Naive thymus-derived CD4-positive, alpha-beta T cell (primary cell): ENCODE data around the gene THSD4. TPM values are rescaled to one million over a fixed set of nuclear protein-coding genes. Genes with fewer than 3 reads are reported as not detected.

Source experiments
- ATAC-seq: fragments of 150-1000 bp; cut with Tn5 transposase; 2 replicates; pipeline ENCODE4 v1.10.0; 2021; ENCODE audit warnings: mild to moderate bottlenecking, moderate library complexity
- CTCF ChIA-PET: fragments of 350-600 bp; sonication (Branson Sonifier 250); formaldehyde crosslinking; loops from one replicate; lab custom pipeline; 2021; ENCODE audit warnings: antibody characterized with exemption; lab: Charles Lee
- POLR2A ChIA-PET: fragments of 350-600 bp; sonication (Branson Sonifier 250); formaldehyde crosslinking; loops from one replicate; lab custom pipeline; 2021; ENCODE audit warnings: antibody characterized with exemption, inconsistent platforms; lab: Charles Lee
- DNase-seq, 9 donors: peaks; one replicate each; pipeline versions ENCODE4 v3.0.0 to v3.0.0-alpha.2; 2020 to 2022; ENCODE audit warnings: mixed read lengths in 1 of 9
- H3K27ac ChIP-seq: one replicate; pipeline ENCODE4 v1.7.0; 2013; ENCODE audit warnings: mild to moderate bottlenecking, low read depth, low read length, moderate library complexity
- H3K27me3 ChIP-seq, 2 donors: one replicate each; pipeline ENCODE4 v1.7.0; 2013; ENCODE audit warnings: low read length in 2 of 2, mild to moderate bottlenecking in 2 of 2, moderate library complexity in 2 of 2; ENCODE audit not compliant: control insufficient read depth in 2 of 2, insufficient read depth in 2 of 2
- H3K36me3 ChIP-seq, 3 experiments: 1 replicate in 2 of 3; 2 replicates in 1 of 3; pipeline ENCODE4 v1.7.0; 2013; ENCODE audit warnings: low read length in 3 of 3, mild to moderate bottlenecking in 3 of 3, moderate library complexity in 1 of 3; ENCODE audit not compliant: insufficient read depth in 3 of 3, control insufficient read depth in 2 of 3
- H3K4me1 ChIP-seq, 2 donors: one replicate each; pipeline ENCODE4 v1.7.0; 2013; ENCODE audit warnings: low read length in 2 of 2, mild to moderate bottlenecking in 2 of 2, moderate library complexity in 1 of 2; ENCODE audit not compliant: control insufficient read depth in 2 of 2, insufficient read depth in 2 of 2
- H3K4me3 ChIP-seq: 2 replicates; pipeline ENCODE4 v1.7.0; 2013; ENCODE audit warnings: mild to moderate bottlenecking, low read length
- H3K9me3 ChIP-seq, 3 experiments: 1 replicate in 2 of 3; 2 replicates in 1 of 3; pipeline ENCODE4 v1.7.0; 2013; ENCODE audit warnings: low read length in 3 of 3; ENCODE audit not compliant: control insufficient read depth in 2 of 3
- H3K27ac Mint-ChIP-seq, 9 donors: one replicate each; pipeline ENCODE4 v1.8.0; 2020 to 2022; ENCODE audit warnings: mixed read lengths in 9 of 9, mild to moderate bottlenecking in 8 of 9, moderate library complexity in 5 of 9, inconsistent platforms in 2 of 9
- H3K27me3 Mint-ChIP-seq, 5 donors: one replicate each; pipeline ENCODE4 v1.8.0; 2021 to 2022; ENCODE audit warnings: mixed read lengths in 5 of 5, mild to moderate bottlenecking in 1 of 5
- H3K36me3 Mint-ChIP-seq, 5 donors: one replicate each; pipeline ENCODE4 v1.8.0; 2020 to 2022; ENCODE audit warnings: mixed read lengths in 5 of 5, mild to moderate bottlenecking in 3 of 5, inconsistent platforms in 1 of 5
- H3K4me1 Mint-ChIP-seq, 7 donors: one replicate each; pipeline ENCODE4 v1.8.0; 2020 to 2022; ENCODE audit warnings: mixed read lengths in 7 of 7, mild to moderate bottlenecking in 3 of 7, inconsistent platforms in 1 of 7
- H3K4me3 Mint-ChIP-seq, 10 donors: one replicate each; pipeline ENCODE4 v1.8.0; 2020 to 2022; ENCODE audit warnings: mild to moderate bottlenecking in 10 of 10, mixed read lengths in 10 of 10, moderate library complexity in 6 of 10, inconsistent platforms in 2 of 10
- H3K9me3 Mint-ChIP-seq, 11 donors: one replicate each; pipeline ENCODE4 v1.8.0; 2020 to 2022; ENCODE audit warnings: mixed read lengths in 11 of 11, mild to moderate bottlenecking in 4 of 11, inconsistent platforms in 1 of 11, moderate library complexity in 1 of 11
- intact Hi-C, 2 donors: fragments of 100-400 bp; cut with micrococcal nuclease; formaldehyde crosslinking; loops; one replicate each; pipeline ENCODE4 v1.15.1; 2023
- polyA plus RNA-seq, 2 donors: library from polyadenylated mRNA; unstranded; fragments of 300-500 nt; fragmentation: Illumina TruSeq; gene quantifications; one replicate each; pipeline ENCODE4 v1.2.3, GENCODE V29; 2021
- total RNA-seq, 6 experiments: library from RNA in 5 of 6; stranded (reverse) in 5 of 6; gene quantifications; 1 replicate in 5 of 6; 2 replicates in 1 of 6; pipeline ENCODE4 v1.2.3 and lab custom pipeline; 2021 to 2026

THSD4 gene
- total and polyA plus RNA-seq, 7 experiments from 2014 or later, result not detected

DNA sequence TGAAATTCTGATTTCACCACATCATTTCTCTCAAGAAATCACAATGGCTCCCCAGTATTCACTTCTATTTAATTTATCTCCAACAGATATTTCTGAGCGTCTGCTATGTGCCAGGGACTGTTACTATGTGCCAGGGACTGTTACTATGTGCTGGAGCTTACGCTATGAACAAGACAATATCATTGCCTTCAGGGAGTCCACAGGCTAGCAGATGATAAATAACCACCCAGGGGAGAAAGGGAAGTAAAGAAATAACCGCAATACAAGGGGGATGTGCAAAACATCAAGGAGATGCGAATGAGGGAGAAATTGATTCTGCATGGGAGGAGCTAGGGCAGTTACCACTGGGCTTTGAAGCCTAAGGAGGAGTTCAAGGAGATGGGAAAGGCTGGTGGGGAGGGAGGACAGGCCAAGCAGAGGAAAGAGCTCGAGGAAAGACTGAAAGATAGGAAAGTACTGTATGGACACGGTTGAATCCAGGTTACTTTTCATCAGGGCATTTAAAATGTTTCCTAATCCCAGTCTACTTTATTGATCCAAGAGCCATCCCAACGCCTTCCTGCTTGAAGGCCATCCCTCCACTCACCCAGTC, 2.5 kb downstream of the THSD4 start:
- ATAC-seq, result no peak
- Histone ChIP-seq H3K9me3 (no peaks in the 10 kb centered on the region), H3K27me3 (peaks cover 3% of the 10 kb centered on the region in 2 donors), H3K4me1 (peaks cover 0 to 7% of the 10 kb centered on the region in 2 donors), H3K36me3 (no peaks in the 10 kb centered on the region), H3K4me3 (no peak overlapping the region), H3K27ac (no peak overlapping the region)
- CTCF ChIA-PET, result no interaction called here
- peaks cover 6 to 10% (median 7%) of the 10 kb centered on the region in 7 donors for H3K4me1 Mint-ChIP-seq
- no peak for DNase-seq
- no peak overlapping the region for H3K27ac Mint-ChIP-seq
- H3K4me3 Mint-ChIP-seq, result peak overlapping the region in 3 of 10 donors; percentile 16 to 30 (median 29)
- POLR2A ChIA-PET, result no interaction called here
- peaks cover 54 to 77% (median 71%) of the 10 kb centered on the region in 5 donors for H3K27me3 Mint-ChIP-seq
- H3K9me3 Mint-ChIP-seq, result peaks cover 0 to 1% (median 0%) of the 10 kb centered on the region in 11 donors
- intact Hi-C loops, result loop anchor here in 1 of 2 donors (10.0 kb wide), 1 partner anchor 1037 kb away; no protein-coding TSS in a partner anchor
- H3K36me3 Mint-ChIP-seq, result no peaks in the 10 kb centered on the region

DNA sequence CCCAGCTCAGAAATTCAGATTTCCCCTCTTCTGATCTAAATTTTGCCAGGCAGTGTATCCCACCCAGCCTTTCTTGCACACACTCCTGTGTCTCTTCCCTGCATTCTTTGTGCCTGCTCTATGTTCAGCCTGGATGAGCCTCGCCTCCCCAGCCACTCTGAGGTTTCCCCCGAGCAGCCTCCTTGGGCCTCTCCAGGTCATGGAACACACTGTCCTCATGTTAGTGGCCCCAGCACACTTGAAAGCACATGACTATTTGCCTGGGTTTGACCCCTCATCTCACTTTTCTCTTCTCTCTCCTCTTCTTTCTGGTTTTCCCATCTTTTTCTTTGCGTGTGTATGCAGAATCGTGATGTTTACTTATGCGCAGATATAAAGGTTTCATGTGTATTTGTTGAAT, 3.1 kb downstream of the THSD4 start:
- intact Hi-C loops, result loop anchor here in 1 of 2 donors (10.0 kb wide), 1 partner anchor 1036 kb away; no protein-coding TSS in a partner anchor
- H3K36me3 ChIP-seq, result no peaks in the 10 kb centered on the region
- ATAC-seq (no peak), DNase-seq (no peak)
- no peak overlapping the region for H3K4me3 ChIP-seq
- H3K4me1 Mint-ChIP-seq, result peaks cover 6 to 10% (median 7%) of the 10 kb centered on the region in 7 donors
- ChIA-PET POLR2A (no interaction called here), CTCF (no interaction called here)
- H3K9me3 Mint-ChIP-seq, result peaks cover 0 to 1% (median 0%) of the 10 kb centered on the region in 11 donors
- H3K27ac Mint-ChIP-seq, result peak overlapping the region in 2 of 9 donors; percentile 9 to 18
- peaks cover 0 to 7% of the 10 kb centered on the region in 2 donors for H3K4me1 ChIP-seq
- no peaks in the 10 kb centered on the region for H3K9me3 ChIP-seq
- no peak overlapping the region for H3K27ac ChIP-seq
- peaks cover 3% of the 10 kb centered on the region in 2 donors for H3K27me3 ChIP-seq
- peaks cover 54 to 81% (median 70%) of the 10 kb centered on the region in 5 donors for H3K27me3 Mint-ChIP-seq
- H3K36me3 Mint-ChIP-seq, result no peaks in the 10 kb centered on the region
- no peak overlapping the region for H3K4me3 Mint-ChIP-seq

DNA sequence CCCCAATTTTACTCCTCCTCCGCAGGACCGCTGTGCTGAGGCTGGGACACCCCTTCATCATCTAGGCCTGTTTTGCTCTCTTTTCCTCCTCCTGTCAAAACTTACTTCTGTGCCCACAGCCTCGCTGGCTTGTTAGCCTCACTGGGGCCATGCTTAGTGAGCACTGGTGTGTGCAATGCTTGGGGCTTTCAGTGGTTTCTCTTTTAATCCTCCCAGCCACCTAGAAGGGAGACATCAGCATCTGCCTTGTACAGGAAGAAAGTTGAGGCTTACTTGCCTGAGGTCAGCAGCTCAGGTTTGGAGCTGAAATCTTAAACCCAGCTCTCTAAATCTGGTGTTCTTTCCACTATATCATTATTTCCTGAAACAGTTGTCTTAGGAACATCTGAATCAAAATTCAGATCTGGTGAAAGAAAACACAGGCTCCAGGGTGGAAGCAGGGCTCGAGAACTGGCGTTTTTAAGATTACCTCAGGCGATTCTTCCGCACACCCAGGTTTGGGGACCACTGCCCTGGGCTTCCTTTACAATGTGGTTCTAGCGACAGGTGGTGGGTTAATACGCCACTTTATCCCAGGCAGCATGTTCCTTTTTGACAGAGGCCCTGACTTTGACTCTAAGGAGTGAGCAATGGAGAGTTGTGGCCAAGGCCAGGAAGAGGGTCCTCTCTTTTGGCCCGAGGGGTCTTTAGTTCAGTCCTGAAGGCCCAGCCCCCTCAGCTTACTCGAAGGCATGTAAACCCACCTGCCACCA, 3.8 kb downstream of the THSD4 start:
- H3K9me3 Mint-ChIP-seq, result peaks cover 0 to 1% (median 0%) of the 10 kb centered on the region in 11 donors
- H3K4me1 Mint-ChIP-seq, result peaks cover 6 to 10% (median 7%) of the 10 kb centered on the region in 7 donors
- no peak for ATAC-seq
- H3K4me3 Mint-ChIP-seq, result peak overlapping the region in 1 of 10 donors; percentile 30
- ChIA-PET POLR2A (no interaction called here), CTCF (no interaction called here)
- Histone ChIP-seq H3K27me3 (peaks cover 3% of the 10 kb centered on the region in 2 donors), H3K4me1 (peaks cover 0 to 7% of the 10 kb centered on the region in 2 donors), H3K27ac (no peak overlapping the region), H3K9me3 (no peaks in the 10 kb centered on the region), H3K4me3 (no peak overlapping the region), H3K36me3 (no peaks in the 10 kb centered on the region)
- no peaks in the 10 kb centered on the region for H3K36me3 Mint-ChIP-seq
- intact Hi-C loops, result loop anchor here in 1 of 2 donors (10.0 kb wide), 1 partner anchor 1036 kb away; no protein-coding TSS in a partner anchor
- peak overlapping the region in 1 of 9 donors; percentile 18 for H3K27ac Mint-ChIP-seq
- peaks cover 49 to 80% (median 69%) of the 10 kb centered on the region in 5 donors for H3K27me3 Mint-ChIP-seq
- DNase-seq, result no peak

DNA sequence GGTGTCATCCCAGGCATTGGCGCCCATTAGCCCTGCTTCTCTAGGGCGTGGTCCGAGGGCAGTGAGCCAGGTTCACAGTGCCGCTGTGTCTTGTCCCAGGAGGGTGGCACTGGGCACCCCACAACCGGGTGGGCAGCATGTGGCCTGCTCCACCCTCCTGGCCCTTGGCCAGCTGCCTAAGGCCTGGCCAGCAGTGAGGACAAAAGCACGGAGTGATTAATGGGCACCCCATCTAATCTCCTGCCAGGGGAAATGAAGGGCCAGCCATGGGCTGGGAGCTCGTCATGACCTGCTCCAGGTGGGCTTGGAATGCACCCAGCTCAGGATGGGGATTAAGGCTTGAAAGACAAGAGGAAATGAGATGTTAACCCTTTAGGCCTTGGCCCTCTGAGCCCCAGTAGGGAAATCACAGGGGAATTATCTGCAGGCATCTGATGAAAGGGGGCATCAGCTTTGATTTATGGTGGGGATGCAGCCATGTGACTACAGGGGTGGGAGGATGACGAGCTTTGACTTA, 5.2 kb downstream of the THSD4 start:
- Histone ChIP-seq H3K27ac (no peak overlapping the region), H3K4me1 (peaks cover 0 to 7% of the 10 kb centered on the region in 2 donors), H3K36me3 (no peaks in the 10 kb centered on the region), H3K9me3 (no peaks in the 10 kb centered on the region), H3K27me3 (peaks cover 0 to 3% of the 10 kb centered on the region in 2 donors), H3K4me3 (no peak overlapping the region)
- peaks cover 0 to 1% (median 0%) of the 10 kb centered on the region in 11 donors for H3K9me3 Mint-ChIP-seq
- no peak overlapping the region for H3K4me3 Mint-ChIP-seq
- H3K36me3 Mint-ChIP-seq, result no peaks in the 10 kb centered on the region
- ATAC-seq, result no peak
- ChIA-PET POLR2A (interaction anchor here (0.7 kb wide), 1 partner anchor 992 kb away, joined by 3 read pairs; no protein-coding TSS in a partner anchor), CTCF (interaction anchor here (0.6 kb wide), 1 partner anchor 1067 kb away, joined by 3 read pairs; no protein-coding TSS in a partner anchor)
- H3K27ac Mint-ChIP-seq, result no peak overlapping the region
- H3K27me3 Mint-ChIP-seq, result peaks cover 38 to 76% (median 65%) of the 10 kb centered on the region in 5 donors
- H3K4me1 Mint-ChIP-seq, result peaks cover 6 to 10% (median 7%) of the 10 kb centered on the region in 7 donors
- DNase-seq, result no peak
- intact Hi-C loops, result no loop called here

DNA sequence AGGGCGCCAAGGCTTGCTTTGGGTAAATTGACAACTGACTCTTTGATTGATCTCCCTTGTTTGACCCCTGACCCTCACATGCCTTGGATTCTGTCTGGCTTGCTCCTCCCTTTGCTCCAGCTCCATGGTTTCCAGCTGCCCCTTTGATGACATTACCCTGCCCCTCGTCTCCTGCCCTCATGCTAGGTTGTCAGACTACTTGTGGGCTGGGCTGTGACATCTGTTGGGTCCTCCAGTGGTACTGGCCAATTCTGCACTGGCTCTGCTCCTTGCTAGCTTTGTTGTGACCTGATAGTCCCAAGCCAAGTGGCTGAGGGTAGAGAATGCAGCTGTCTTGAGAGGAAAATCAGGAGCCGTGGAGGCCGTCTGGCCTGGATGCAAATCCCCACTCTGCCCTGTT, 6.2 kb downstream of the THSD4 start:
- no peak for DNase-seq
- ChIA-PET POLR2A (no interaction called here), CTCF (no interaction called here)
- H3K4me3 Mint-ChIP-seq, result no peak overlapping the region
- peaks cover 0 to under 1% of the 10 kb centered on the region in 2 donors for H3K4me1 ChIP-seq
- intact Hi-C loops, result no loop called here
- no peak overlapping the region for H3K27ac ChIP-seq
- H3K27me3 Mint-ChIP-seq, result peaks cover 30 to 76% (median 64%) of the 10 kb centered on the region in 5 donors
- no peaks in the 10 kb centered on the region for H3K9me3 ChIP-seq
- ATAC-seq, result no peak
- peaks cover 0 to 3% of the 10 kb centered on the region in 2 donors for H3K27me3 ChIP-seq
- H3K4me1 Mint-ChIP-seq, result peaks cover under 1 to 6% (median 3%) of the 10 kb centered on the region in 7 donors
- no peaks in the 10 kb centered on the region for H3K36me3 Mint-ChIP-seq
- no peaks in the 10 kb centered on the region for H3K36me3 ChIP-seq
- H3K27ac Mint-ChIP-seq, result no peak overlapping the region
- no peak overlapping the region for H3K4me3 ChIP-seq
- peaks cover 0 to 1% (median 0%) of the 10 kb centered on the region in 11 donors for H3K9me3 Mint-ChIP-seq

DNA sequence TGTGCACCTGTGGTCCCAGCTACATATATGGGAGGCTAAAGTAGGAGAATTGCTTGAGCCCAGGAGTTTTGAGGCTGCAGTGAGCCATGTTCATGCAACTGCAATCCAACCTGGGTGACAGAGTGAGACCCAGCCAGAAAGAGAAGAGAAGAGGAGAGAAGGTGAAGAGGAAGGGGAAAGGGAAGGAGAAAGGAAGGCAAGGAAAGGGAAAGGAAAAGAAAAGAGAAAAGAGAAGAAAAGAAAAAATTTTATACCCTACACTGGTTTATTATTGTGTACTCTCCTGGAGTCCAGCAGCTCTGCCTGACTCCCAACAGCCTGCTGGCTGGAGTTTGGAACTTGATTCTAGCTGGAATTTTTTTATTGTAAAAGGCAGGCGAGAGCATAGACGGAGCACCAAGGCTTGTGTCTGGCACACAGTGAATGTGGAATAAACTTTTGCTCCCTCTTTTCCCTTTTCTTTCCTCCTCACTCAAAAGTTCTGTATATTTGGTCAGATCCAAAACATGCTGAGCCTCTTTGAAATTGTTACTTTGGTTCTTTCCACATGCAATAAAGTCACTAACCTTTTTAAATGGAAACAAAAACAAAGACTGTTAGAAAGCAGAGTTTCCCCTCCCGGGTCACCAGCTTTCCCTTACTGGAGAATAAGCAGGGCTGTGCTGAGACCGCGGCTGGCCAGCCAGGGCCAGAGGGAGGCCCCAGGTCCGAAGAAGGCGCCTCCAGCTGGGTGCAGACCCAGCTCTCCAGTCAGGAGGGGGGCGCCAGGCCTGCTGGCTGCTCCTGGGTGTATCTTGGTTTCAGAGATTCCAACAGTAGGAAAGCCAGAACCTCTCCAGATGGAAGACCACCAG, 9.9 kb downstream of the THSD4 start:
- Mint-ChIP-seq H3K4me1 (peaks cover 0 to 2% (median 0%) of the 10 kb centered on the region in 7 donors), H3K27ac (no peak overlapping the region), H3K27me3 (peaks cover 8 to 62% (median 48%) of the 10 kb centered on the region in 5 donors), H3K9me3 (peaks cover 0 to 1% (median 0%) of the 10 kb centered on the region in 11 donors), H3K36me3 (no peaks in the 10 kb centered on the region), H3K4me3 (no peak overlapping the region)
- CTCF ChIA-PET, result no interaction called here
- H3K4me3 ChIP-seq, result no peak overlapping the region
- H3K4me1 ChIP-seq, result no peaks in the 10 kb centered on the region
- no peak for DNase-seq
- no peak overlapping the region for H3K27ac ChIP-seq
- ATAC-seq, result no peak
- intact Hi-C loops, result no loop called here
- no peaks in the 10 kb centered on the region for H3K9me3 ChIP-seq
- no peaks in the 10 kb centered on the region for H3K27me3 ChIP-seq
- POLR2A ChIA-PET, result no interaction called here
- H3K36me3 ChIP-seq, result no peaks in the 10 kb centered on the region
